ENCODE results near the gene RERE.

RERE gene

GRCh38 chr1:8357329-8358101 lies 459.9 kb downstream of the RERE start:
- DNase-seq = no peak

DNA sequence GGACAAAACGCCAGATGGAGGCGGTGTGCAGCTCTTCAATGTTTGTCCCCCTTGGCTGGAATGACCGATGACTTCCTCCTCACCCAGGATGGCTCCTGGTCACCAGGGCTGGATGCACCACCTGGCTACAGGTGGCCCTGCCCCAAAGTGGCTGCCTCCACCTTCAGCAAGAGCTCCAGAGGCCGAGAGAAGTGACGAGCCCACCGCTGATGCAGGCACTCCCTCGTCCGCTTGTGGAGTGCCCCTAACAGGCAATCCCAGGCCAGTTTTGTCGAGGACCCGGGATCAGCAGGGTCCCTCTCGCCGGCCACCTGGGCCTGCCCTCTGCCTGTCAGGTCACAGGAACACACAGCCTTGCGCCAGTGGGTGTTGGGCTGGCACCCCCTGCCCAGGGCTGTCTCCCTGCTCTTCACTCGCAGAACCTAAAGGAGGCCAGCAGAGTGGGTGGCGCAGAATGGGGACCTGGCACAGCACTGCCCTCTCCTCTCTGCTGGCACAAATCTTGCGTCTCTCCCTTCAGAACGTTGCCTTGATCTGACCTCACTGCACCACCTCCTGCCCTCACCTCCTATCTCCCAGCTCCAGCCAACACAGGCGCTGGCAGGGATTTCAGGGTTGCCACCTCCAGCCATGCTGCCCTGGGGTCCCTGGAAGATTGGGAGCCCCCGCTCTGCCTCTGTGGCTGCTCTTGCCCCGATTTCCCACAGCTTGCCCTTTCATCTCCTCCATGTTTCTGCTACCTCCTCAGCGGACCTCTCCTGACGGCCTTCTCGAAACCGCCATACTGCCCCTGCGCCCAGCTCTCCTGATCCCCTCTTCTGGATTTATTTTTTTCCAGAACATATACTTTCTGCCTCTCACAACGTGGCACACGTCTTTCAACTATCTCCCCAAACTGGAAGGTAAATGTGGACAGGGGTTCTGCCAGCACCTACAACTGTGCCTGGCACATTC lies 460.9 kb downstream of the RERE start:
- DNase-seq = no peak

DNA sequence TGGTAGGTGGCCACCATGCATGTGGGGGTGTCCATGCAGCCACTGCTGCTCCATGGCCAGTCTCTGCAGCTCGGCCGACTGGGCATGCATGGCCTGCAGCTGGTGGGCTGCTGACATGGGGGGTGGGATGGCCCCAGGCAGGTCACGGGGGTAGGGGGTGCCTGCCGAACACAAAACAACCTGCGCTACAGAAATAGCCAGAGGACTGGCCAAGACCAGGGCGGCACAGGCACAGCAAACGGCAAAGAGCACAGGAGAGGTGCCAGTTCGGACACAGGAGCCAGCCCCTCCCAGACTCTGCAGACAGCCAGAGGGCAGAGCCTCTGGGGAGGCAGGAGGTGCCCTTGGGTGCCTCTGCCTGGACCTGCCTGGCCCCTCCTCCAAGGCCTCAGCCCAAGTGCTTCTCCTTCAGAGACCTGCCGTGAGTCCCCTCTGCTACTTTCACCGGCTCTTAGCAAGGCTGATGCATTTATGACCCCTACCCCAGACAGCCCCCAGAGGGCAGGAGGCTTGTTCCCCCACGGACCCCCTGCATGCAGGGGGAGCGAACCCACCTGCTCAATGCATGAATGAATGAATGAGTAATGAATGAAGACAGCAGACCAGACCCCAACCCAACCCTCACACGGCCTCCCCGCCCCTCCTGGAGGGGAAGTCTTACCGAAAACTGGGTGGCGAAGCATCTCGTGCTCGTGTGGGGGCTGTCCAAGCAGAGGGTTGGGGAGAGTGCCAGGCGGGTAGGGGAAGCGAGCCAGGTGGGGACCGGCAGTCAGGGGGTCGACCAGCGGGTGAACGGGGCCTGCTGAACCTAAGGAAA lies 461.8 kb downstream of the RERE start:
- DNase-seq = no peak

DNA sequence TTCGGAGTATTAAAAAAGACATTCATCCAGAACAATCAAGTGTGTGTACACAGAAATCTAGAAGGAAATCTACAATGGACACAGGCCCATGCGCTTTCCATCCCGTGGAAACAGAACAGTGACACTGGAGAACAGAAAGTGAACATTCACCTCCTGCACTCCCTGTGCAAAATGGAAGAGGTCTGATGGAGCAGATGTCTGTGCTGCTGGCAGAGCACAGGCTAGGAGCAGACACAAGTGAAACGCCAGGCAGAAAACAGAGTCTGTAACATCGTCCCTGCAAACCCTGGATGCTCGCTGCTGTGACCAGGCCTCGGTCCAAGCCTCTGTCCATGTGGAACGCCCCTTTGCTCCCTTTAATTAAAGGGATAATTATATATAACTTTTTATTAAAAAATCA lies 463.4 kb downstream of the RERE start:
- DNase-seq = no peak

DNA sequence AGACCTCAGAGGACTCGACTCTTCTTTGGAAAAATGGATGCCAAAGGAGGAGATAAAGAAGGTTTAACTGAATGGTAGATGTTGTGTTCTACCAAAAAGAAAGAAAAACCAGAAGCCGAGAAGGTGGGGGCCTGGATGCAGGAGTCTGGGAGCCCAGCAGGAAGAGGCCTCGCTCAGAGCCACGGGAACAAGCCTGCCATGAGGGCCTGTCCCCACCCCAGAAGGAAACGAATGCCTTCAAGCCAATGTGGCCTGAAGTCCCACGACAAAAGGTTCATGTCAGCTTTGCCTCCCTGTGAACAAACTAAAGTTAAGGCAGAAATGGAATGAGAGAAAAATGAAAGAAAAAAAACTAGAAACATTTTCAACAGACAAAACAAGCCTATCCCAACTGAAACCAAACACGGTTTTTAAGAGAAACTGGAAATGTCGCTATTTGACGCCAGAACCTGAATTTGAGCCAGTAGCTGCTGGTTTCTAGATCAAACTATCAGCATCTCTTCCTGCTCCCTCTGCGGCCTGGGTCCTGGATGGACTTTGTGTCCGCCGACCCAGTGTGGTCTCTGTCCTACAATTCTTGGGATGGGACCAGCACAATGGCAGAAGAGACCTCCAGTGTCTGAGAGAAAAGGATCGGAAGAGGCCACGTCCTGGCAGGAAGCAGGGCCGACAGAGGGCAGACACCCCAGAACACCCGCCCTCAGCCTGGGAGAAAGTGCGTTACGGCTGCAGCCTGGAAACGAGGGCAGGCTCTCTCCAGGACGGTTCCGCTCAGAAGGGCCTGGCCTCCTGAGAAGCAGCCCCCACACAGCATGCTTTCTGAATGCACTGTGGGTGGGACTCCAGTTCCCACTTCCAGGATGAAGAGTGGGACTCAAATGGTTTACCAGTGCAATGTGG lies 464.3 kb downstream of the RERE start:
- DNase-seq = no peak

DNA sequence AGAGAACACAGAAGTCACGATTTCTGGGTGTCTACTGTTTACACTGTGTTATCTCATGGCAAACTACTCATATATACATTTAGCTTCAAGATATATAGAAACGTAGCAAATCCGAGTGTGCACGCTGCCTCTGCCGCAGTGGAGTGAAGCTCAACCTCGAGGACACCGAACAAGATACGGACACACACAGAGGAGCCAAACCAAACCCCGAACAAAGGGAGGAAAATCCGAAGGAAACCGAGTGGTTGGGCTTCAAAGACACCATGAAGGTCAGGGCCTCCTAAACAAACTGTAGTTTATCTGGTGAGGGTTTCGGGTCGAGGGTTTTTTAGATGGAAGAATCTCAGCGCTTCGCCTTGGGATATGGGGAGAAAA lies 465.0 kb downstream of the RERE start:
- DNase-seq = no peak

DNA sequence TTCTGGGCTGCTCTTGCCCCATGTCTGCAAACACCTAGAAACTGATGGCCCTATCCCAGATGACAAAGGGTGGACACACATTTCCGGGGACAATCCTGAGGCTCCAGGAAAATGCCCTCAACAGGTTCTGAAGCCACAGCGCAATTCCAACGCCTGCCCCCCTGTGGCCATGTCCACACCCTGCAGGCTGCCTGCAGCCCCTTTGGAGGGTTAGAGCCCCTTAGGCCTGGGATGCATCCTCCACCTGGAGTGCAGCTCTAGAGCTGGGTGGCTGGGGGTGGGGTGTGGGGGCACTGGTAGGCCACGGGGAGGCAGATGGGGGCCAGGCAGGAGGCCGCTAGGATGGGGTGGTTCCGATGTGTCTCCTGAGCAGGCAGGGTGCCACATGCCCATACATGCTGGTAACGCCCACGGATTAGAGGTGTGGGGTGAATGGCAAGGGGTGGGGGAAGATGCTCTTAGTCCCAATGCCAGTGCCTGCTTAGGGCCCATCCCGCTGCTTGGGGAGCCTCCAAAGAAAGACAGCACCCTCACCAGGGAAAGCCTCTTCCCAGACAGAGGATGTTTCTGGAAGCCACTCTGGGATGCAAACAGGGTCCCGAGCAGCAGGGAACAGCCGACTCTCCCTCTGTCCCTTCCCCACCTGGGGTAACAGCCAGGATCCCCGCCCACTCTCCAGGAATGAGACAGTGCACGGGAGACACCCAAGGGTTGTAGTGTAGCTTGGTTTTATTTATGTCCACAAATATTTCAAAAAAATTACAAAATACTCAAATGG lies 465.6 kb downstream of the RERE start:
- peak in 2 of 56 donors; percentile 31 to 37 for DNase-seq

GRCh38 chr1:8350914-8351684 lies 466.3 kb downstream of the RERE start:
- peak in 9 of 56 donors; percentile 13 to 43 (median 20) for DNase-seq

DNA sequence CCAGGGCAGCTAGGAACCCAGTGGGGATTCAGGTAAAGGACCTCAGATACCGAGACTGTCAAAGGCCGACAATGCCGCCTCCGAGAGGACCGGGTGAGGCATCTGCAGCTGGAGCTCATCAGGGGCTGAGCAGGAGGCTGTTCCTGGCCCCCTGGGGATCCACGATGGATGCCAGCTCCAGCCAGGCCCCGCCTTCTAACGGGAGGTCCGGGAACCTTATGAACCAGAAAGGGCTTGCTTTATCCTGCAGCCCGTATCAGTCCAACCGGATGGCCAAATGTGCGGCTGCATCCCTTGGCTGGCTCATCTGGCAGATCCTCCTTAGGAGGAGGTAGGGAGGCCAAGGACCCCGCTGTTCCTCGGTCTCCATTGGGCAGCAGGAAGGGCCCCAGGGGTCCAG lies 467.5 kb downstream of the RERE start:
- no peak for DNase-seq

- no peak for DNase-seq
Measured at GRCh38 chr1:8349473-8349865, 468.0 kb downstream of the RERE start.

- DNase-seq = peak in 35 of 56 donors; percentile 10 to 71 (median 29)
Measured at GRCh38 chr1:8348777-8349472, 468.5 kb downstream of the RERE start.

DNA sequence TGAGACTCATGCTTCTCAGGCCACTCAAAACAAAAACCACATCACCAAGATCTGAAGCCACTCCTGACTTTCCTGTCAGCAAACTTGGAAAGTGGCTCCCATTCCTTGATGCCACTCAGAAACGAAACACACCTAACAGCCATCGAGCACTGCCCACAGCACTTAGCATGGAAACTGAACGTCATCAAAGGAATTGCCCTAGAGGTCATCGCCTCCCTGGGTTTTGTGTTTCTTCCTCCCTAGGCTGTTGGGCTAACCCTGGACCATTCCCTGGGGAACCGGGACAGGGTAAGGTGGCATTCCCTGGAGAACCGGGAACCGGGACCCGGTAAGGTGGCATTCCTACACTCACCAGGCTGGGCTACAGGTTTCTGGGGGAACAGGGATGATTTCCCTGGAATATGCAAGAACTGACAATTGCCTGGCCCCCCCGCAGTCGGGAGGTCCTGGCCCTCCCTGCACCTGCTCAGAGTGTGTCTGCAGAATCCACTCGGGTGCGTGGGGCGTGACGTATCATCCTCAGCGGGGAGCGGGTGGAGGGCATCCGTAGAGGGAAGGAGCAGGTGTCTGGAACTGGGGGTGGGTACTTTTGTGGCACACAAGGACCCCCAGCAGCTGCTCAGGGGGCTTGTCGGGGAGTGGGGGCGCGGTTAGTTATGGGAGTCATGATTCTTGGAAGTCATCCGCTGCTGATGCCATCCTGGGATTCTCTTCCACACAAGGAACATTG lies 469.2 kb downstream of the RERE start:
- DNase-seq = peak in 2 of 56 donors; percentile 19 to 30

DNA sequence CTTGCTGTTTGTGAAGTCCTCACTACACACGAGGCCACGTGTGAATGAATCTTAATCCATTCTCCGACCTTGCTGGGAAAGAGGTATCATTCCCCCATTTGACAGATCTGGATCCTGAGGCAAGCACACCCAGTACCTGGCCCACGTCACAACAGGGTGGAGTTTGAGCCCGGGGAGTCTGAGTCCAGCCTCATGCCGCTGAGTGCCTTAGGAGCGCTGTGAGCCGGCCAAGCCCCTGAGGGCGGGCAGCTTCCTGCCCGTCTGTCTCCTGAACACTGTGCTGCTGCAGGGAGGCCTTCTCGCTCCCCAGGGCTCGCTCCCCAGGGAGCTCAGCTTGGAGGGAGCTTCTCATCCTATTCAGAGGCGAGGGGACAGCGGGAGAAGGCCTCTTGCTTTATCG lies 469.8 kb downstream of the RERE start:
- no peak for DNase-seq

DNA sequence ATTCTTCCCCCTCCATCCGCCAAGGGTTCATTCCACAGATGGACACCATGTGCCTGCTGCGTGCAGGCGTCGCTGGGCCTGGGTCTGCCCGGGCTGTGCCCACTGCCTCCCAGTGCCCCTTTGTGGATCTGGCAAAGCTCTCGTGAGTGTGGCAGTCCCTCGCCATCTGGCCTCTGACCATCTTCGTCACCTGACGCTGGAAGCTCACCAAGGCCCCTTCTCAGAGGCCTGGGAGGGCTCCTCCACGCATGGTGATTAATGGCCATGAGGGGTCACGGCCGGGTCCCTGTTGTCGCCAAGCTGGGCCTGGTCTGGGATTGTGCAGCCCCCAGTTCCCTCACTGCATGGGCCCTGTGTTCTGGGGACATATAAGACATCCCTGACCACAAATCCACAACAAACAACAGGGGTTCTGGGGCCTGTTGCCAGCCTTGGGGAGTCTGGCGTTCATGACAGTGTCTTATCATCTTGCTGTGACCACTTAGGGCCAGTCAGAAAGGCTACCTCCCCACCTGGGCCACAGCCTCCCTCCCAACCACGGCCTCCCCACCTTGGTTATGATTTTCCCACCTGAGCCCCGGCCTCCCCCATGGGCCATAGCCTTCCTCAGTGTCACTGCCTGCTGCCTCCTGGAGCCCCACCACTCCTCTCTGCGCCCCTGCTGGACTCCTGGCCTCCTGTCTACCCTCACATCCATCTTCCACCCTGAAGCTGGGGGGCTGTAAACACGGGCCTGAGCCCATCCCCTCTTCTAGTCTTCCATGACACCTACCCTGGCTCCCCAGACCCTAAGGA lies 471.6 kb downstream of the RERE start:
- DNase-seq = no peak

- no peak for DNase-seq
Measured at GRCh38 chr1:8344893-8345507, 472.4 kb downstream of the RERE start.

- DNase-seq = peak in 1 of 56 donors; percentile 11
Measured at GRCh38 chr1:8343464-8344001, 473.9 kb downstream of the RERE start.
